SKM-1 (cell line): ENCODE data around the gene ZPLD1.

Source experiments
- DNase-seq: peaks from one replicate; lab custom pipeline; 2025; ENCODE audit not compliant: unreplicated experiment; lab: John Stamatoyannopoulos, UW

Gene ZPLD1

GRCh38 chr3:102521246-102521645 is 86.4 kb downstream of the ZPLD1 start:
- no peak for DNase-seq

DNA sequence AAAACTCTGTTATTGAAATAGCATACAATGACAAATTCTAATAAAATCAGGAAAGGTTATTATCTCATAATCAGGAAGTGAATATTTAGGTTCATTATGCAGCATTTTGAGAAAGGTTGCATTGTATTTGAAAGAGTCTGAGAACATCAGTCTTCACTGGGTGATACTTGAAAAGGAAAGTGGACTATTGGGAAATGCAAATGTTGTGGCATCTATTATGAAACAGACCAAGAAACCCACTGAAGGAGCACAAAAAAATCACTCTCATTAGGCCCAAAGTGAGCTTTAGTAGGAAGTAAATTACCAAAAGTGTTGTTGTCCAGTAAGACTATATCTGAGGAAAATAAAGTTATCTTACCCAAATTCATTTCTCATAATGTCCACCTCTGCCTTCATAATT is 90.8 kb downstream of the ZPLD1 start:
- peak; percentile 4 for DNase-seq

DNA sequence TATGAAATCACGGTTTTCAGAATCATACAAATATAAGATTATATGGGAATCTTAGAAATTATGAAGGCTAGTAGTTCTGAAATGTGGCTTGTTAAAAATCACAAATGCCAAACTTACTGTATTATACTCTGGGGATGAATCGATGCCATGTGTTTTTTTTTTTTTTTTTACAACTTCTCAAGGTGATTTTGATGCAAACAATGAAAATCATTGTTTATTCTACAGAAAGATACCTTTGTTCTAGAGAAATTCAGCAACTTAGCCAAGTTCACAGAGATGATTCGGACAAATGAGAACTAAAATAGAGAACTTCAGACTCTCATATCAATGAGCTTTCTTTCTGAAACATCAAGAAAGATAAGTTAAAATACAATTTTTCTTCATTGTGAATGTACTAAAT is 92.0 kb downstream of the ZPLD1 start:
- DNase-seq: no peak

DNA sequence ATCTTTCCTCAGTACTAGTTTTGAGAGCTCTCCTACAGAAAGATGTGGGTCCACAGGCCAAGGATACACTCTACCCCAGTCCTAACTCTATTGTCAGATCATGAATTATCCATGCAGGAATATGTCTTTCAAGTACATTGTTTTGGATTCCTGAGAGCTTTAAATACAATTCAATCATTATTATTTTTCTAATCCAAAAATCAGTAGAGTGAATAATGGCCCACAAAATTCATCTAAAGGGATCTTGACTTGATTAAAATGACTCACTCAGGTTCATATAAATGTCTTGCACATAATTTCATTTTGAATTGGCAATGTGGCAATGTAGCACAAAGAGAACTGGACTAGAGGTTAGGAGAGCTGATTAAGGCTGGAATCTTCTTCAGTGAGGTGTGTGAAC is 93.9 kb downstream of the ZPLD1 start:
- no peak for DNase-seq
